Thyroid gland (tissue), 4 donors: ENCODE results near the gene ZNF543.

Experiments
- CTCF ChIP-seq, 6 experiments: fragments of 200-600 bp in 3 of 6; fragments of 450-650 bp in 3 of 6; sonication (generic) in 3 of 6; IDR thresholded peaks; one replicate each; pipeline ENCODE4 v1.5.1; 2016 to 2019; ENCODE audit warnings: antibody characterized with exemption in 6 of 6, mild to moderate bottlenecking in 2 of 6, inconsistent platforms in 1 of 6, moderate library complexity in 1 of 6
- POLR2A ChIP-seq, 2 donors: fragments of 450-650 bp; IDR thresholded peaks; one replicate each; pipeline ENCODE4 v1.6.1; 2017; ENCODE audit warnings: antibody characterized with exemption in 2 of 2, mild to moderate bottlenecking in 2 of 2, moderate library complexity in 1 of 2

GRCh38 chr19:57288373-57288772, 31.9 kb upstream of the ZNF543 start:
- TF ChIP-seq POLR2A (IDR thresholded peaks at IDR 0.05), result no peak
- TF ChIP-seq CTCF (IDR thresholded peaks at IDR 0.05), result no peak
